Activated naive CD4-positive, alpha-beta T cell treated with anti-CD3 and anti-CD28 coated beads, Interleukin-2, amount 50 U/mL, for 16 hours (primary cell): ENCODE measurements around the gene GPR31.

Experiments
- DNase-seq: peaks from one replicate; pipeline ENCODE4 v3.0.0-alpha.2; 2020

GPR31 gene

DNA sequence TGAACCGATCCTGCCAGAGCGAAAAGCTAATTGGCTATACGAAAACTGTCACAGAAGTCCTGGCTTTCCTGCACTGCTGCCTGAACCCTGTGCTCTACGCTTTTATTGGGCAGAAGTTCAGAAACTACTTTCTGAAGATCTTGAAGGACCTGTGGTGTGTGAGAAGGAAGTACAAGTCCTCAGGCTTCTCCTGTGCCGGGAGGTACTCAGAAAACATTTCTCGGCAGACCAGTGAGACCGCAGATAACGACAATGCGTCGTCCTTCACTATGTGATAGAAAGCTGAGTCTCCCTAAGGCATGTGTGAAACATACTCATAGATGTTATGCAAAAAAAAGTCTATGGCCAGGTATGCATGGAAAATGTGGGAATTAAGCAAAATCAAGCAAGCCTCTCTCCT, 20.7 kb downstream of the GPR31 start:
- DNase-seq: no peak

DNA sequence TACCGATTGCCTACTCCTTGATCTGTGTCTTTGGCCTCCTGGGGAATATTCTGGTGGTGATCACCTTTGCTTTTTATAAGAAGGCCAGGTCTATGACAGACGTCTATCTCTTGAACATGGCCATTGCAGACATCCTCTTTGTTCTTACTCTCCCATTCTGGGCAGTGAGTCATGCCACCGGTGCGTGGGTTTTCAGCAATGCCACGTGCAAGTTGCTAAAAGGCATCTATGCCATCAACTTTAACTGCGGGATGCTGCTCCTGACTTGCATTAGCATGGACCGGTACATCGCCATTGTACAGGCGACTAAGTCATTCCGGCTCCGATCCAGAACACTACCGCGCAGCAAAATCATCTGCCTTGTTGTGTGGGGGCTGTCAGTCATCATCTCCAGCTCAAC, 21.4 kb downstream of the GPR31 start:
- no peak for DNase-seq

DNA sequence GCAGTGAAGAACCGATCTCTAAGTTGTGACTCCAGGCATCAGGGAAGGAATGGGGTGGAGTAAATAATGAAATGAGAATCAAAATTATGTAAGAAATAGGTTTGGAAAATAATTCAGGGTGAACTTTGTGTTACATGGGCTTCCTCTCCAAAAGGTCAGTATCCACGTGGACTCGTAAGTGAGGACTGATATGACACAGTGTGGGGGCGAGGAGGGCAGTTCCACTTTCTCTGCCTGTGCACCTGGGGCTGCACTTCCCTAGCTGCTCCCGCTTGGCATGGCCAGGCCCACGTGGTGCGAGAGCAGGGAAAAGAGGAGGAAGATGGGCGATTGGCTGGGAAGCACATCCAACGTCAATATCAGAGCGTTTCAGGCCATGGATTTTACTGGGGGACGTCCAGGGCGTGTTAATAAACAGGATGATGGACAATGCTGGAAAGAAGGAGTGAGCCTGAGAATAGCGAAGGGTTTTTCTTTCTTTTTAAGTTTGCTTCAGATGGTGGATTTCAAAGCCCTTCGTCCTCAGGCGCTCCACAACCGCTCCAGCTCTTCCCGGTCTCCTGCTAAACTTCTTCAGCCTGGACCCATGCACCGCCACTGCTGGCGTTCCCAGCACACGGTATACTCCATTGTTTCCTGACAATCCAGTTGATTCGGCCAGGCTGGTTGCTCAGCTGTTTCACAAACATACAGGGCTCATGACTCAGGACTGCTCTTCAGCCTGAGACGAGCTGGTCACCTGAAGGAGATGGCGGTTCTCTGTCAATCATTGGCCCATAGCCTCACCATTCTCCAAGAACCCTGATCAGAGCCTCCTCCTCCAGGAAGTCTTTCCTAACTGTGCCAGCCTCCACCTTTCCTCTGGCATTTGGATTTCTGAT, 23.1 kb downstream of the GPR31 start:
- DNase-seq: no peak

DNA sequence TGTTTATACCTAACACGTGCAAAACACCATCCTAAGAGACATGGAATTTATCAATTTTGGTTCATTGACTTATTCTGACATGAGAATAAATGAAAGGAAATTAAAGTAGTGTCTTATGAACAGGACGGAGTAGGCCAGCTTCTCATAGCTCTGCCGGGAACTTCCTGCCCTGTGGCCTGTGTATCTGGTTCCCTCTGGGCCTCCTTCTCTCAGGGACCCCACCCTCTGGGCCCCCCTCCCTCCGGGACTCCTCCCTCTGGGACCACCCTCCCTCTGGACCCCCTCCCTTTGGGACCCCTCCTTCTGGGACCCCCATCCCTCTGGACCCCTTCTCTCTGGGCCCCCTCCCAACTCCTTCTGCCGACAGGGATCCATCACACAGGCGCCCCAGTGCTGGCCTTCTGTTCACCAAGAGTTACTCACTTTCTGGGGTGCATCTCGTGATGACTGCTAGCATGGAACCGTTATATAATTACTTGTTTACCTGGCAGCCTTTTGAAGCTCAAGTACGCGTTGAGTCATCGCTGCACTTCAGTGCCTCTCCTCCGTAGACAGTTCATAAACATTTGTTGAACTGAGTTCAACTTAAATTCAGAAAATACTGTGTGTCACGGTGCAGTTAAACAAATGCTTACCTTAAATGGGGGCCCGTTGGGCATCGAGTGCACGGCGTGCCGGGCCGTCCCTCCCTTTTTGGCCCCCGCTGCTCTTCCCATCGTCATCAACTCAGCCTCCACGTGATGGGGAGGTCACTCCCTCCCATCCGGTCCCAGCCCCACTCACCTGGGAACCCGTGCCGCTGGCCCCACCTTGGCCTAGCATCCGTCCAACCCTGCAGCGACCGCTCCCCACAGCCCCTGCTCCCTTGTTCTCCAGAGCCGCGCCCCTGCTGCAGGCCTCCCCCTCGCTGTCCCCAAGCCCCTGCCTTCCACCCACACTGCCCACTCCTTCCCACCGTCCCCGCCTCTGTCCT, 26.8 kb downstream of the GPR31 start:
- DNase-seq: no peak

DNA sequence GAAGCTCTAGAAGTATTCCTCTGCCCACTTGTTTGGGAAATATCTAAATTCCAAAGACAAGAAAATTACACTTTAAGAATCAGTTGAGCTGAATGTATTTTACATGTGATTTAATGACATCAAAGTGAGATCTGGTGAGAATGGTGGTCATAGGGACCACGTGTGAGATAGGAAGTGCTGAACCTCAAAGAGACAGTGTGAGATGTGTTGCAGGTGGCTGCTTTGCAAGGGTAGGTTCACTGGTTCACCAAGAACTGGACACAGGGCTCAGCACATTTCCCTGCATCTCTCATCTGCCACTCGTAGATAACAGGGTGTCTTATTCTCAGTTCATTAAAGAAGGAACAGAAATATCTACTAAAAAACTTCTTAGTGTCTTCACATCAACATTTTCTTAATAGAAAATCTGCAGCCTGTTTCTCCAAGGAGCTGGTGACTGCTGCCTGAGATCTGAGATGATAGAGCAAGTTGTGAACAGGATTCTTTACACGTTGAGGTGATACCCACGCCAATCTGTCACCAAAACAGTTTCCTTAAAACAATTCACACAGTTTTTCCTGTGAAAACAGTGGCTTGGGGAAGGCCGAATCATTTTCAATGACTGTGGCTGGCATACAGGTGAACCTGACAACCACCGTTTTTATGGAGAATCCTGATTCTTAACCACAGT, 27.6 kb downstream of the GPR31 start:
- no peak for DNase-seq

DNA sequence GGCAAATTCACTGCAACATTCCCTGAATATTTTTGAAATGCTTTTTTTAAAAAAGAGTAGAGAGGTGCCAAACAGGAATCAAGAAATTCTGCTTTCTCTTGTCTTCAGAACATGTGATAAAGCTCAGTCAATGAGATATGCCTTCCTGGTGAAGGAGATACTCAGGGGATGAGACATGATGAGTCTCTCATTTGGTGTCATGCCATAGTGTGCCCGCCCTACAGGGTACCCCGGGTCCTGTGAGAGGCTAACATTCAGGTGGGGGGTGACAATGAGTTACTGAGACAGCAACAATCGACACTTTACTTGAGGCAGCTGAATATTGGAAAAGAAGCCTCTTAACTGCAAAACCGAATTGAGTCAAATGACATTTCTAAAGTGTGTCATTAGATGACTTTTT, 28.2 kb downstream of the GPR31 start:
- no peak for DNase-seq

DNA sequence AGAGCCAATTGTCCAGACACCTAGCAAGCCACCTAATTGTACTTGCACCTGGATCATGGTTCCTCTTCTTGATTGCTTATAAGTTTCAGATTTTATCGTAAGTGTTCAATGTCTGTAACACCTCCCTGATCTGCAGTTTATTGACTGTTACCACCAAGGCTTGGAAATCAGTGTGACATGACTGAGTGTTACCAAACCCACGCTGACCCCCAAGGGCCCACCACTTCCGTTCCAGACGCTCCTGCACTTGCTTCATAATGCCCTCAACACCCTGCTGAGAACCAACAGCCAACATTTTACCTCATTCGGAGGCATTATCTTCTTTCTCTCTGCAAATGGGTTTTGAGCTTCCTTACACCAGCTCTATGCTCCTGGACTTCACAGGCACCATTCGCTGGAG, 28.6 kb downstream of the GPR31 start:
- no peak for DNase-seq

DNA sequence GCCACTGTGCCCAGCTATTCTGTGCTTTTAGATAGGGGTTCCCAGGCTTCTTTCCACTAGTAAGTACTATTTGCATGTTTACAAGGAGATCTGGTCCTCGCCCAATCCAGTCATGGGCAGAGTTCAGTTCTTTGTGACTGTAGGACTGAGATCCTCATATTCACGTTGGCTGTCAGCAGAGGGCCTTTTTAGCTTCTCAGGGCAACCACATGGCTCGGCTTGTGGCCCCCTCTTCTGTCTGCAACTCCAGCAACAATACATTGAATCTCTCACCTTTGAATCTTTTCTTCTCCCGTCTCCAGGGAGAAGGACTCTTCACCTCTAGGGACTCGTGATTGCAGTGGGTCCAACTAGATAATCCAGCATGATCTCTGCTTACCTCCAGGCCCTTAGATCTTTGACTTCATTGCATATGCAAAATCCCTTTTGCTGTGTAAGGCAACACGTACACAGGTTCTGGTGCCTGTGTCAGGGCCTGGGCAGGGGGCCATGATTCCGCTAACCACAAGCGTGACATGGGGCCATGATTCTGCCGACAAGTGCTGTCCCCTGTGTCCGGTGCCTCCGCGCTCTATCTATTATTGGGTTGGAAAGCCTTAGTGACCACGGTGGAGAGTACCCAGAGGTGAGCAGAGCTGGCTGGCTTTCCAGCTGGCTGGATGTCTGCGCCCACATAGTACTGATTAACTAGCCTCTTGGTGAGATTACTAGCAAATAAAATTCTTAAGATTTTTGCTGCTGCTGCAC, 29.8 kb downstream of the GPR31 start:
- no peak for DNase-seq

DNA sequence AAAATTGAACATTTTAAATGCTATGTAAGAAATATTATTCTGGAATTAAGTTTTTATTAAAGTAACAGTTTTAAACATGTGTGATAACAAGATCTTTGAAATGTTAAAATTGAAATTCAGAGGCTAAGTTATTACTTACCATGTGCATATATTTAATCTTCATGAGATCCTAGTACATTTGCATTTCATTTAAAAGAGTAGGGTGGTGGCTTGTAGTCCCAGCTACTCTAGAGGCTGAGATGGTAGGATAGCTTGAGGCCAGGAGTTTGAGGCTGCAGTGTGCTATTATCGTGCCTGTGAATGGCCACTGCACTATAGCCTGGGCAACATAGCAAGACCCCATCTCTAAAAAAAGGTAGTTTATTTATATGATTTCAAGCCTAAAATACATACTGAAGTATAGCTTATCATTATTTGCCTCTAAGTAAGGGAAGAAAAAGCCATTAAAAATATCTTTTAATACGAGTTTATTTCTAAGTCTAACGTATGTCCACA, 31.9 kb downstream of the GPR31 start:
- no peak for DNase-seq

DNA sequence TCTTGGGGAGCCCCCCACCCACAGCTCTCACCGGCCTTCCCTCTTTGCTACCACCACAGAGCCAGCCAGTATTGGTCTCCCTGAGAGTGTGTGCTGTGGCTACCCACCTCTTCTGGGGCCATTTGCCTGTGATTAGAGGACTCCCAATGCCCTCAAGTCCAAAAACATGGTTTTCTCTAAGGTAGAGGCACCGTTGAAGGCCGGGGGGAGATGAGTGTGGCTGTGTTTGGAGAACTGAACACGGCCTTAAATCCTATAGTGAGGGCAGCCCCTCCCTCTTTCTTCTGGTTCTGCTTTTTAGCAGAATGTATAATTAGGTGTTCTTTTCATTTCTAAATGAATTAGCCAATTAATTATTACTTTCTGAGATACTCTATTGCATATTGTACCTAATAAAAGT, 32.4 kb downstream of the GPR31 start:
- DNase-seq: no peak

DNA sequence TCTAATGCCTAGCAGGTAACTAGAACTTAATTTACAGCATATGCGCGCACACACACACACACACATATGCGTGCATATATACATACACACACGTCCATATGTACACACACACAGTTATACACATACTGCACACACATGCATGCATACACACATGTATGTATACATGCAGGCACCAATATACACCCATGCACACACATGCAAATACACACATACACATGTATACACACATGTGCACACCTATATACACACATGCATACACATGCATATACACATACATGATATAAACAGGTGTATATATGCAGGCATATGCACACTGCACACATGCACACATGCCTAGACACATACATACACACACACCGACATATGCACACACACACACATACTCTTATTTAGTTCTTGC, 33.0 kb downstream of the GPR31 start:
- no peak for DNase-seq

DNA sequence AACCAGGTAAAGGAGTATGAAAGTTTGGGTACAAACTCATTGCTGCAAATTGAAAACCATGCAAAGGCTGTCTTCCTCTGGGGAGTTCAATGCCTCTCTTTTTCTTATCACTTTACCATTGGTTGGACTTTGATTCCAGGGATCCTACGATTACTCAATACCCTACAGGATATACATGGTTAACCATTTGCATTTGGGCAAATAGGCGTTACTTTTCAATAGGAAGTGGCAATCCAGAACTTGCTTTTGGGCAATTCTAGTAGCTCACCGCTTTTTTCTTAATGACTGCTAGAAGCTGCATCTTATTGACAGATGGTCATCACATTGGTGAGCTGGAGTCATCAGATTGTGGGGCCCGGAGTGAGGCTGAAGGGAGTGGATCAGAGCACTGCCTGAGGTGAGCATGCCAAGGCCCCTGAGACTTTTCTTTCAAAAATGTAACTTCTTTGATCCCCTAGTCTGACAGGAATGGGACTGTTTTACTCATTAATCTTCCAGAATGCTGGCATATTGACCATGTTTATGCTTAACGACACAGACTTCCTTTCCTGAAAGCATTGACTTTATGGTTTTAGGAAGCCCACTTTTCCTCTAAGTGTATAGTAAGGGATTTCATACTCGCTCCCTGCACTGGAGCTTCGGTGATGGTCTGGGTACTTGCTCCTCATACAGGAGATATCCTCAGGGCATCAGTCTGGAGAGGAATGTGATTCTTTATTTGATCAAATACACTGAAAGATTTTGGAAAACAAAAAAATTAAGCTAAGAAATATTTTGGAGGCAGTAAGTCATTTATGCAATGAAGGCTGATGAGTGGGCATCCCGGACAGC, 34.7 kb downstream of the GPR31 start, which contains the start of gene CCR6:
Gene CCR6 (plus strand): TSS at position 270 of the 831 bp plus-strand sequence. CDS start 13,039 bp downstream, outside the sequence.
- no peak for DNase-seq

DNA sequence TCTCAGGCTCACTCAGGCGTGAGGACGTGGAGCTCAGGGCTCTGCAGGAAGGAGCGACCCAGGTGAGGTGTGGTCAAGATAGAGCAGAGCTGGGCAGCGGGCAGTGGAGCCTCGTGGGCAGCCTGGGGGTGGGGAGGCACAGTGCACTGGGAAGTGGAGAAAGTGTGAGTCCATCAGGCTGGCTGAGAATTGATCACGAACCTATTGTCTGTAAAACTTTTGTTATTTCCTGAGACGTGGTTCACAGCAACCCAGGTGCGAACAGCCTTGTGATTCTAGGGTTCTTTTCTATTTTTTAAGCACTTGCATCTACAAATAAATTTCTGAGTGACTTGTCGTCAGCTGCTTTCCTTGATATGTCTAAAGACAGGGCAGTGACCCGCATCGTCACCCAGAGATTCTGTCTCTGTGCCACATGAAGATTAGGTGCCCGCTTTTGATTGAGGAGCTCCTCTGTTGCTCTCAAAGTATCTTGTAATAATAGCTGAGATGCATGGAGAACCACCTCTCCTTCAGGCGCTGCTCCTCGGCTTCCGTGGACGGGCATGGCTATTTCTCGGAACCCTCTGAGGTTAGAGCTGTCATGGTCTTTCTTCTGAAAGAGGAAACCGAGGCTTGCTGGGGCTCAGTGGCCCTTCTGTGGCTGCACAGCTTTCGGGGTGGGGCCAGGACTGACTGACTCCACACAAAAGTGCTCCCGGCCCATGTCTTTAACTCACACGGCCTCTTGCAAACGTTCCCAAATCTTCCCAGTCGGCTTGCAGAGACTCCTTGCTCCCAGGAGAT, 35.5 kb downstream of the GPR31 start:
- no peak for DNase-seq

DNA sequence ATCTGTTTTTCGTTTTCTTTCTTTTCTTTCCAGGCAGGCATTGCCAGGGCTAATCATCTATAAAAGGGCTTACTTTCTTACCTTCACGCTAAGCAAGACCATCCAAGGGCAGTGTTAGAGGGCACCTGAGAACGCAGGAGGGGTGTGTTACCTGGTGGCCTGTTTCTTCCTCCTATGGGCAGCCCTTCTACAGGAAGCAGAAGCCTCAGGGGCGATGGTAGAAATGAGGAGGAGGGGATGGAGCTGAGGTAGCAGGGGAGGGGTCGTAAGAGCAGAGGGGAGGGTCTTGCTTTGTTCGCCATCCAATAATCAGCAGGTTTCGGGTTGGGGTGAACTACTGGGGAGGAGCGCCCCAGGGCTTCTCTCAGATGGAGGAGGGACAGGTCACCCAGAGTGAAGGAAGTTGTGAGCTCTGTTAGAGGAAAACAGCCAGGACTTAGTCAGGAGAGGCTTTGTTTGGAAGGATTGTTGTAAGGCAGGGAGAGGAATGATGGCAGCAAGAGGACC, 36.4 kb downstream of the GPR31 start:
- DNase-seq: no peak

DNA sequence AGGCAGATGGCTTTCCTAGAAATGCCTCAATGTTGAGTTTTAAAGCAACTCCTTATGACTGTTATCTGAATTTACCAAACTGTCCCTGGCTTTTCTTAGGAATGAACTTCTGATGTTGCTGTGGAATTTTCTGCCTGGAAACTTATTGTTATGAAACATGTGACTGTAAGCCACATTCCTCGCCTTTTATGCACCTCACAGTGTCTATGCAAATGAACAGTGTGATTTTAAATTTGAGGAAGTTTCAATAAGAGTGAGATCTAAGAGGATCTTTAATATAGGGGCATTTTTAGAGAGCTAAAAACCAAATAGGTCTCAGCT, 37.2 kb downstream of the GPR31 start:
- no peak for DNase-seq

DNA sequence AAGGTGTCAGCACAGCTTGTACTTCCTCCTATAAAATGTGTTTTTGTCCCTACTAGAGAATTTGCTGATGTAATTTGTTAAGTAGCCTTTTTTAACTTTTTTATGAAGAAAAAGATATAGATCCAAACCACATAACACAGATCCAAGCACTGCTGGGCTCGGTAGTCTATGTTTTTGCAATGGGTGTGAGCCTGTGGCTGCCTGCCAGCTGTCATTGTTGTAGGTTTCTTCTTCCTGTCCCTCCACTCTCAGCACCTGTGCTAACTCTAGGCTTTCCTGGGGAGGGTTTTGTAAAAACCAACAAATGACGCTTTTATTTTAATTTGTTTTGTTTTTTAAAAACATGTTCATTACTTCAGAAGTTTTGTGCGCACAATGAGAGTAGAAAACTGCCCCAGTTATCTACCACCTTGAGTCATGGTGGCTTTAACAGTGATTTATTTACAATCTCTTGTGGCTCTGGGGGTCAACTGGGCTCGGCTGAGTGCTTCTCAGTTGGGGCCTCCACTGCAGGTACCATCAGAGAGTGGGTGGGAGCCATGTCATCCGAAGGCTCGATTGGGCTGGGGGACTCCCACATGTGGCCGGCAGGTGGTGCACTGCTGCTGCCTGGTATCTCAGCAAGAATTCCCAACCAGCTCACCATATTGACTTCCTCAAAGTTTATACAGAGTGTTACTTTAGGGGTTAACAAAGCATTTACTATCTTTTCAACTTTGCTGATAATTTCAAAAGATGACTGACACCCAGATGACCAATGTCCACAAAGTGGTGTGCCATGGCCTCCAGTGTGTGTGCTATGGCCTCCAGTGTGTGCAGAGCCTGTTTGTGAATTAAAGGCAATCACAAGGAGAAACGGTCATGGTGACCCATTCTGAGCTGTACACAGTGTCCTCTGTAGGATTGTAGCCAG, 37.9 kb downstream of the GPR31 start:
- DNase-seq: no peak

DNA sequence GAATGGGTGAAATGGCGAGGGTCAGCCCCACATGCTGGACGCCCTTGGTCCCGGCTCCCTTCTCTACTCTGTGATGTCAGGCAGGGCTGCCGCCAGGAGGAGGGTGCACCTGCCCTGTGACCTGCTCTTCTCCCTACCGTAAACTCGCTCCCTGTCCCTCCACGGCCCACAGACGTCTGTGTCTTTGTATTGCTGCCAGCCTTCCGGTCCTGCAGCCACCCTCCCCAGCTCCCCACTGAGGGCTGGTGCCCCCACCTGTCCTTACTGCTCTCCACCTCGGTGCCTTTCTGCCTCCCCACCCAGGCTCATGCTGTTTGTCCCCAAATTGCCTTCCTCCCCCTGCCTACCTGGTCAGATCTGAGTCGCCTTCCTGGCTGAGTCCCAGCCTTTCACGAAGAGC, 38.9 kb downstream of the GPR31 start:
- no peak for DNase-seq

DNA sequence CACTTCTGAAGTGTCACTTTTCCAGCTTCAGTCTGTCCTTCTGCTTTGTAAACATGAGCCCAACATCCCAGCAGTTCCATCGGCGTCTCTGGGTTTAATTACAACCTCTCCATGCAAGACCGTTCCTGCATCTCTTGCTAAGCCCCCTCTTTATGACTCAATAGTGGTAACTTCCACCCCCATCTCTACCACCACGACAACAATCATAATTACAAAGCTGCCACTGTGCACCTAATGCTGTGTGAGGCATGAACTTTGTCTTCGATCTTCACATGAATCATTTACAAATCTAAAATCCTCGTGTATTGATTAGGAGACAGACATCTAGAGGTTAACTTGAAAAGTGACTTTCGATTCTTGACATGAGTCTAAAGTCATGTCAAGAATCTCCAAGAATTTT, 39.8 kb downstream of the GPR31 start:
- no peak for DNase-seq

DNA sequence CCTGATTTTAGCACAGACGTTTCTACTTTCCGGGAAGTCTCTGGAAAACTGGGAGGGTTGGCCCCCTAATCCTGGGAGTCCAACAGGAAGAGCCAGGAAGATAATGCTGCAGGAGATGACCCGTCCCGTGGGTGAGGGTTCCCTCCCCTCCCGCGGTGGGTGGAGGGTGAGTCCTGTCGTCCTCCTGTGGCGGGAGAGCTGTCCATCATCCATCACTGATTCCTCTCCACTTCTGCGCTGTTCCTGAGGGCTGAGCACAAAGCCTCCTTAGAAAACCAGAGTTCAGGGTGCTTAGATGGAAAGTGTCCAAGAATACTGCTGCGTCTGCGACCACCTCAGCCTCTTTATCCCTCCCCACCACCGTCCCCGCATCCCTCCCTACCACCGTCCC, 40.9 kb downstream of the GPR31 start:
- no peak for DNase-seq
